Renal cortical epithelial cell (primary cell): ENCODE results near the gene RPS6KA3. TPM values are rescaled to one million over a fixed set of nuclear protein-coding genes. Genes with fewer than 3 reads are reported as not detected.
A peak's percentile ranks its signal among the peaks of the same experiment; 100 is the strongest.
"Not testable (repeated sequence)": the region's sequence is repeated elsewhere in the genome, so short reads cannot be mapped to it uniquely, and the experiment has no call there.

Experiments used
- DNase-seq: peaks from one replicate; pipeline ENCODE4 v3.0.0-alpha.2; 2011; ENCODE audit warnings: low read depth
- total RNA-seq: library from RNA; depleted of rRNA; stranded (reverse); fragments of >200 nt; gene quantifications from 2 replicates; pipeline ENCODE4 v1.2.3, GENCODE V29; 2014

The RPS6KA3 gene
- total RNA-seq, 1 donor from 2014 or later = 65.7 TPM

DNA sequence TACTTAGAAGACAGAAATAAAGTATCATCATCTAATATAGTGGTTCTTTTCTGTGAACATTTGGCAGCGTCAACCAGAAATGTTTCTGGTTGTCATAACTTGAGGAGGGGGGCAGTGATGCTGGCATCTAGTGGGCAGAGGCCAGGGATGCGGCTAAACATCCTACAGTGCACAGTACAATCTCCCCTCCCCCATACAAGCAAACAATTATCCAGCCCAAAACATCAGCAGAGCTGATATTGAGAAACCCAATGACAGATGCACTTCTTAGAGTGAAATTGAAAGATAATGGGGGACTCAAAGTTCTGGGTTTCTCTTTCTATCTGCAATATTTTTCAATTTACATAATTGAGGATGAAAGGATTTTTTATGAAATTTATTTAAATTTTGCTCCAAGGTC is 123.1 kb downstream of the RPS6KA3 start:
- no peak for DNase-seq

DNA sequence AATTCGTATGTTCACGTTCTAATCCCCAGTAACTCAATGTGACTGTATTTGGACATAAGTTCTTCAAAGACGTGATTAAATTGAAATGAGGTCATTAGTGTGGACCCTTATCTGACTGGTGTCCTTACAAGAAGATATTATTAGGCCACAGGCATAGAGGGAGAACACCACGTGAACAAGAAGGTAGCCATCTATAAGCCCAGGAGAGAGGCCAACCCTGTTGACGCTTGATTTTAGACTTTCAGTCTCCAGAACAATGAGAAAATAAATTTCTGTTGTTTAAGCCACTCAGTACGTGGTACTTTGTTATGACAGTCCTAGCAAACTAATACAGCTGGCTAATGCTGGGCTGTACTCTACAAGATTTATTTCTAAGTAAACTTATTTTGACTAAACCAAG is 123.6 kb downstream of the RPS6KA3 start:
- DNase-seq = no peak

DNA sequence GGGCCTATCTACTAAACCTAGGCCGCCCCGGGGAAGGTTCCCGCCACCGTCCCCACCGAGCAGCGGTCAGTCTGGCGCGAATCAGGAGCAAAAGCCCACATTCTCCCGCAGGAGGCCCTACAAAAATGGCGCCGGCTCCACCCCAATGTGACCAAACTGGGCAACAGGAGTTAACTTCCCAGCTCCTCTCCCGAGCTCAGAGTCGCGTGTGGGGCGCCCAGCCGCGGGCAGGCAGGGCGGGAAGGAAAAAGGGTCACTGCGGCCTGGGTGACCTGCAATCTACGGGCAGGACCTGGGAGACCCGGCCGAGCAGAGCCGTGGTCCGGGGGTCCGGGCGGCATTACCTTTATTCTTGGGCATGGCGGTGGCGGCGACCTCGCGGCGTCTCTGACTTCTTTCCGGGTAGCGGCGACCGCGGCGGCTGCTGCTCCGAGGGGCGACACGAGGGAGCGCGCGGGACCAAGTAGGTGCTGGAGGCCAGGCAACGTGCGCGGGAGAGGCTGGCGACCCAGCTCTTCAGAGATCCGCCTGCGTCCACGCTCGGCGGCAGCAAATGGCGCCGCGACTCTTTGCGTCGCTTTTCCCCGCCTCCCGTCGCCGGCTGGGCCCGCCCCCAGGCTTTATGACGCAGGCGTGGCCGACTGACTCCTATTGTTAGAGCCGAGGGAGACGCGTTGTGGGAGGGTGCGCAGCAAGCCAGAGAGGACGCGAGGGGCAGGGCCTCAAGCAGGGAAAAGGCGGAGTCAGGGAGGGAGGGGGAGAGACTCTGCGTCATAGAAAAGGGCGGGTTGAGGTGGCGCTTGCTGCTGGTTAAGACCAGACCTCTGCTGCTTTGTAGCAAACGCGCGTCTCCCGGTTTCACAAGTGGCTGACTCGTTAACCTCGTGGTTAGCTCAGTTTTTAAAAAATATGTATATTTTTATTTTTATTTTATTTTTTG is 125.2 kb downstream of the RPS6KA3 start, which contains the start of gene EIF1AX:
TSS of gene EIF1AX (minus strand) at position 558 of the 940 bp plus-strand sequence. CDS start at position 360, 198 bp downstream.
- peak; percentile 91 for DNase-seq

DNA sequence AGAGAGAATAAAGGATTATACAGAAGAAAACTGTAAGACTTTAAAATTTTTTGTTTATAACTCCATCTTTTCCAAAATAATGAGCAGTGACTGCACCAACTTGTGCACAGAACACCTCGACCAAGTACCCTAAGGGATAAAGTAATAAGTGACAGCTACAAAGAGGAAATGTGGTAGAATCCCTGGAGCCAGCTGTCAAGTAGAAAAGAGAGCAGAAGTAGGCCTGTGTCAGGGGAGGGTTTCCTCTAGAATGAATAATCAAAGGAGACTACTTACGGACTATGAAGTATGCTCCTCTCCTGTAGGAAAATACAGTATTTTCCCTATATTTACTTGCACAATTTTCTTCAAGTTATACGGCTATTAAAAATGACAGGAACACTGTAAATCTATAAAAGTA is 126.3 kb downstream of the RPS6KA3 start:
- no peak for DNase-seq

DNA sequence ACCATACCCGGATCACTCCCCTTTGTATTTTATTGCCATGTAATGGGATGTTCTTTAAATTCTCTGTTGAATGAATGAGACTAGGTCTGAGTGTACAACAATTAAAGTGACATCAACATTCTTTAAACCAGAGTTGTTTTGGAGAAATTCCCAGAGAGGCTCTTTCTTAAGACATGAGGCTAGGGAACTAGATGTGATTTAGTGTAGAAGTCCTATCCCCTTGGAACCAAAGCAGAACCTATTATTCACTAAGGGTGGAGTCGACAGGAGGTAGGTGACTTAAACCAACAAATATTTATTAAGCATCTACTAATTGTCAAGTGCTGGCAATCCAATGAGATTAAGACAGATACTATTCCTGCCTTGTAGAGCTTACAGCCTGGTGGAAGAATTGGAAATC is 126.7 kb downstream of the RPS6KA3 start:
- DNase-seq = peak; percentile 31

DNA sequence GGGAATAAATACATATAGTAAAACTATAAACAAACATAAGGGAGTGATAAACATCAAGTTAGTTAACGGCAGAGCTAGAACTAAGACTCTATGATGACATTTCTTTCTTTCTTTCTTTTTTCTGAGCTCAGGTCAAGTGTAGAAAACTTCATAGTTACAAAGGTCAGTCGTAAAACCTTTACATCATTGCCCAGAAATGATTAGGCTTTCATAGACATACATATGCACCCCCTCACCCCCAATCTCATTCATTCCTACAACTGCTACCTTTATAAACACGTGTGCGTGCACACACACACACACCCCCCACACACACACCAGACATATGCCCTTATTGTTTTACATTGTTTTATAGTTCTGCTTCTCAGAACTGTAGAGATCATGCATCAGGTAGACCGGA is 130.8 kb downstream of the RPS6KA3 start:
- no peak for DNase-seq

DNA sequence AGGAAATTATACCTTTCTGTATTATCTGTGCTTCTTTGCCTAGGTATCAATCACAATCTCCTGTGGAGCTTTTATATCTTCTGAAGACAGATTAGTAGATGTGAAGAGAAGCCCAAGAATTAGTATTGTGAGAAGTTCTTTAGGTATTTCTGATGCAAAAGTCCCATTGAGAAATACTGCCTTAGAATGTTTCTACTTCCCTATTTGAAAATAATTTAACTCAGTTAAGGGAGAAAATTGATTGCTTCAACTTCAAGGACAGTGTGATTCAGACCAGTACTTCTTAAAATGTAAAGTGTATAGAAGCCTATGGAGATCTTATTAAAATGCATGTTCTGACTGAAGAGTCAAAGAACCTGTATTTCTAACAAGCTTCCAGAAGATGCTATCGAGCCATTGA is 134.0 kb downstream of the RPS6KA3 start:
- DNase-seq = no peak

DNA sequence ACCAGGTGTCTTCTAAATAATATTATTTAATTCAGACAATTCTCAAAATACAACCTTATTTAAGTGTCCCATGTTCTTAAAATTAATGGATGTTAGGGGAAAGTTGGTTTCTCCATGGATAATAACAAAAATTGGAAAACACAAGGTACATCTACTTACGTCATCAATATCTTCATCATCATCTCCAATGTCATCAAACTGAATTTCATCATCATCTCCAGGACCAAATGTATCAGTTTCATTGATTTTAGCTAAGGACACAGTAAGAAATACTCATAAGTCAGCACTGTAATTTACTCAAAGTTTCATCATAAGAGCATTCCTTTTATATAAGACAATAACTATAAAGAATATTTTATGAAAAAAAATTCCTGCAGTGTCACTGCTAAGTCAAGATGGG is 136.4 kb downstream of the RPS6KA3 start:
- DNase-seq = no peak

DNA sequence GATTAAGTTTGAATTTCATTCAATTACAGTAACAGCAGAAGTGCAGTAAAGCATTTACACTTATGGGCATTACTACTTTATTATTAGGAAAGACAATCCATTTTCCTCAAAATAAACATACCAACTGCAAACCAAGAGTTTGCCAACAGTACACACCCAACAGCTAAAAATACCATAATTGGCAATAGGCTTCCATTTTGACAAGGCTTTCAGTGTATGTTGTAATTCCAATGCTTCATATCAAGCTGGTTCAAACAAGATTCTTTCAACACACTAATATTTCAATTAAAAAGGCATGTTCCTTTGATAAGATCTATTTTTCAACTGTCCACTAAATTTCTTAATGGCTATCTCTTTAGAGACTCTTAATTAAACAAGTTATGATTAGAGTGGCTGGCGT is 137.2 kb downstream of the RPS6KA3 start:
- no peak for DNase-seq

DNA sequence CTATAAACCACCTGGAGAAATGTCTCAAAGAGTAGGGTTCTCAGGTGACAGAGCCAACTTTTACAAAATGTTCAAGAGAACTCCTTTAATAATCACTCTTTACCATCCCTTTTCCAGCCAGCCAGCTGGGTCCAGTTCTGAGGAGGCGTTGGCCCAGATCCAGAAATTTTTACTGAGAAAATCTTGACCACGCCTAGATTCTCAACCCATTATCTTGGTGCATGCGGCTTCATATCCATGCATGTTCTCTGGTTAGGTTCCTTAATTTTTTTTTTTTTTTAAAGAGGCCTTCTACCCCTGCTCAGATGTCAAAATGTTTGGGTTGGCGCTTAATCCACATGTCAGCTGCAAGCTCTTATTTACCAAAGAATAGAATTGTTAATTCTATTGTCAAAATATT is 138.0 kb downstream of the RPS6KA3 start:
- no peak for DNase-seq

DNA sequence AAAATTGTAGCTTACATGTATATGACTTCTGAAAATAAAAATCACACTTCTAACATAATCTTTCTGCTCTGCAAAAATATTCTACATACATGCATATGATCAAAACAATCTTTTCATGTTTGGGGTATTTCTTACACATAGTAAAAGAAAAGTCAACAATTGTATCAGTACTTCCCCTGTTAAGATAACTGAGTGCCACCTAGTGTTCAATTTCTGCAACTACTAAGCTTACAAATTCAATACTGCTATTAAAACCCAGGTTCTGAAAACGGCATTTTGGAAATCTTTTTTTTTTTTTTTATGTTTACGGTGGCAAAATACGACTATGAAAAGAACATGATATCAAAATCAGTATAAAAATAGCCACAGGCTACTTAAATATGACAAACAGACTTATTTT is 139.3 kb downstream of the RPS6KA3 start:
- DNase-seq = not testable (repeated sequence)

DNA sequence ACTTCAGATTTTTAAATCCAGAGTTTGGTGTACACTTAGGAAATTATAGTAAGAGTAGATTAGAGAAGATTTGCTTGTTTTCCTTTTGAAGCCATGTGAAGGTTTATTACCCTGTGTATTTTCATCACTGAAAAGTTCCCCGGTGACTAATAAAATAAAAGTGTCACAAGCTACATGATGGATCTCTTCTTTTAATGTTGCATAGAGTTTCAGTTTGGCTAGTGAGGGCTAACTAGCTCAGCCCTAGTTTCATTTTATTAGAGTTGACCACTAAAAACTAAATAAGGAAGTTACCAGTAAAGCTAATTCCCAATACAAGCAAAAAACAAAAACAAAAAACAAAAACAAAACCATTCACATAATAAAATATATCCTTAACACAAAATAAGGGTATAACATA is 139.9 kb downstream of the RPS6KA3 start:
- not testable (repeated sequence) for DNase-seq

DNA sequence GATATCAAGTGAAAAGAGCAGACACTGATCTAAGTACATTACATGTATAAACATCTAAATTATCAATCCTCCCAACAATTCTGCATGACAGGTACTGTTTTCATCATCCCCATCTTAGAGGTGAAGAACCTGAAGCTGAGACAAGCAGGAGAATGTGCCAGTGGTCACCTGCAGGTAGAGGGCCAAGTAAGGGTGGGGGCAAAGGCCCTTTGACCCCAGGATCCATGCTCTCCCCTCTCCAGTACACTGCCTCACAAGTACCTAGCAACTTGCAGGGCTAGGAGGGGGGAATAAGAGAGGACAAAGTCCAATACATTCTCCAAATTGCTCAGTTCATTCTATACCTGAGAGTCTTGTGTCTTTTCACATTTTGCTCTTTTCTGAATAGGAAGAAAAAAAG is 141.7 kb downstream of the RPS6KA3 start:
- DNase-seq = no peak

DNA sequence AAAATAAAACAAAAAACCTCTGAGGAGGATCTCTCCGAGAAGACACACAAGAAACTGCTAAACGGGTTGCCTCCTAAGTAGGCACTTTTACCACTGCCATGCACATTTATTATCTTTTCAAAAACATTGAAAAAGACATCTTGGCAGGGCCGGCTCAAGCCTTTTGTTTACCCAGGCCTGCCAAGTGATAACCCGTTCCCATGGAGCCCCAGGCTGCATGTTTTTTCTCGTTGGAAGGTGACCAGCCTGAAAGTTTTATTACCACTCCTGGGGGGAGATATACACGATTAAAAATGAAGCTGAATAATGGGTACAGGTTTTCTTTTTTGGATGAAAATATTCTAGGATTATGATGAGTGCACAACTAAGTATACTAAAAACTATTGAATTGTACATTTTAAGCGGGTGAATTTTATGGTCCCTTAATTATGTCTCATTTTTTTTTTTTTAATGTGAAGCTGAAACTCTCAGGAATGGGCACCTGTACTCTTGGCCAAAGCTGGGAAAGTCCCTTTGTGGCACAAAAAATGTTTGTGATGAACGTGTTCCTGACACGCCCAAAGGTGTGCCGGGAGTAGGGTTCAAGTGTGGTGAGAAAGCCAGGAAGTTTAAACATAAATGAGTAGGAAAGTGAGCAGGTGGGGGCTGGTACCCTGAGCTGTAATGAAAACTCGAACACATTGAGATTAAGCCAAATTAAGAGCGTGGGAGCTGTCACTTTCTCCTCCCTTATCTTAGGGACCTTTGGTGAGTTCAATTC is 148.5 kb downstream of the RPS6KA3 start:
- DNase-seq = no peak

DNA sequence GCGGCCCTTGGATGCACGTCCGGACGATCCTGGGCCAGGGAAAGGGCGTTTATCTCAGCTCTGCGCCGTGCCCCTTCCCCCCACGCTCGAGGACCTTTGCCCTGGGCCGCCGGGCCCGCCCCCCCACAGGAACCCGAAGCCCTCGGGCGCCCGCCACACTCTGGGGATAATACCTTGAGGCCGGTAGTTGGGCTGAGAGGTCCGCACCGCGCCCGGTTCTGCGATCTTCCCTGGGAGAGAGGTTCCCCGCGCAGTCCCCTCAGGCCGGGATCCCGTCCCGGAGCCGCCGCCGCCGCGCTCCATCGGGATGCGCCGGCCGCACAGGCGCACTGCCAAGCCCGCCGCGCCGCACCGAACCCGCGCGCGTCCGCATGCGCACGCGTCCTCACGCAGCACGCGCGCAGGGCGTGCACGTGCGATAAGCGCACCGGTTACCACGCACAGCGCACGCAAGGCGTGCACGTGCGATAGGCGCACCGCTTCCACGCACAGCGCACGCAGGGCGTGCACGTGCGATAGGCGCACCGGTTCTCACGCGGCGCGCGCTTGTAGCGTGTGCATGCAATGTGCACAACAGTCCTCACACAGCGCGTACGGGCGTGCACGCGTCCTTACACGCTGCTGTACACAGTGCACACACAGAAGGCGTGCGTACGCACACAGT is 150.0 kb downstream of the RPS6KA3 start, which contains the start of gene MAP7D2:
TSS of gene MAP7D2 (minus strand) at position 331 of the 664 bp plus-strand sequence. CDS start at position 303, 28 bp downstream.
- DNase-seq = no peak

DNA sequence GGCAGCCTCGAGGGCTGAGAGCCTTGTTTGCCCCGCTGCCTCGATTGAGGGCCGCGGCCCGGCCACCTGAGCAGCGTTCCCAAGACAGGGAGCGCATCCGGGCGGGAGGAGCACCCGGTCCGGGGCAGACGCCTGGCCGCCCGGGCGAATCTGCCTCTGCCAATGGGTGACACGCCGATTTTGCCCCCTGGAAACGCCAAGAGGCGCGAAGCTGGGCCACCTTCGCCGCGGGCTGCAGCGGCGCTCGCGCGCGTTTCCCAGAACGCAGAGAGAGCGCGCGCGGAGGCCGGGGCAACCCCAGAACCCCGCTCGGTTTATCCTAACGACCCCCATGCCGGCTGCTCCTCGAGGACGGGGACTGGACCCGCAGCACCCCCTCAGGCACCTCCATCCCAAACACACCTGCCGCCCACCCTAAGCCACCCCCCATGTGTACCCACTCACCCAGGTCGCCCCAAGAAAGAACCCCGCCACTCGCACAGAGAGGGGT is 150.6 kb downstream of the RPS6KA3 start:
- no peak for DNase-seq

DNA sequence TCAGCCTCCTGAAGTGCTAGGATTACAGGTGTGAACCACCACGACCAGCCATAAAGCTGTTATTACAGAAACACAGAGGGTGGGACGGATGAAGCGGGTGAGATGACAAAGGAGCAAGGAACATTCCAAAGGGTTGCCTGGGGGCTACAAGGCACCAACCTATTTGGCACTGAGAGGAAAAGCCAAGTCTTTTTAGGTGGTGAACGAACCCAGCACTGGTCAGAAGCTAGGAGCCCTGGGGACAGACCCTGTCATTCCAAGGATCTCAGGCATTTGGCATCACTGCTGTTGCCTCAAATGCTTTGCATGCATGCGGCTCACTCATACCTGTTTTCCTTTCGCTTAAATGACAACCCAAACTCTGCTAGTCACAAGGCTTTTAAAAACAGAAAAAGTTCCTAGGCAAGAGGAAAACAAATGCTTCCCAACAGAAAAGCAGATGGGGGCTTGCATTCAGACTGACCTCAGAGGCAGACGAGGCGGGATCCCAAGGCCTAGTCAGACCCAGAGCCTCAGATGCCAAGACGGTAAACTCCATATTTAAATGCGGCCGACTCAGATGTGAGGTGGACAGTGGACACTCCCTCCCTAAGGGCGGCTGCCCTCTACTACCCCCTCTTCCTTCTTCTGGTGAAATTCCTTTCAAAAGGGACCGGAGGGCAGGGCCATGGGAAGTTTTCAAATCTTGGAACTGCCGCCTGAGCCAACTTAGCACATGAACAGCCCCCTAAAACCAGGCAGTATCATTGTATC is 154.5 kb downstream of the RPS6KA3 start:
- no peak for DNase-seq

DNA sequence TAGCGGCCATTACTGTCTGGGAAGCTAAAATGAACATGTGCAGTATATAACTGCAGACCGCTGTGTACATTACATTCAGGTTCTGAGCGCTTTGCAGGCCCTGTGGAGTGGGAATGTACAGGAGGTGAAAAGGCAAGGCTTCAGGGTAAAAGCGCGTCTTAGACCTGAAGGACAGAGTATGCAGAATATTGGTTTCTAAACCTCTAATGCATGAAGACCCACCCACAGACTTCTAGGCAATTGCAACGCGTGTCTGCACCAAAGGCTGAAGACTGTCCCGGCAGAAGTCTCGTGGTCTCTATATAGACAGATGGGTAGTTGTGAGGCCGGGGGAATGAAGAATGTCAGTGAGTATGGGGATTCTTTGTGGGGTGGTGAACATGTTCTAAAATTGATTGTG is 155.4 kb downstream of the RPS6KA3 start:
- no peak for DNase-seq

DNA sequence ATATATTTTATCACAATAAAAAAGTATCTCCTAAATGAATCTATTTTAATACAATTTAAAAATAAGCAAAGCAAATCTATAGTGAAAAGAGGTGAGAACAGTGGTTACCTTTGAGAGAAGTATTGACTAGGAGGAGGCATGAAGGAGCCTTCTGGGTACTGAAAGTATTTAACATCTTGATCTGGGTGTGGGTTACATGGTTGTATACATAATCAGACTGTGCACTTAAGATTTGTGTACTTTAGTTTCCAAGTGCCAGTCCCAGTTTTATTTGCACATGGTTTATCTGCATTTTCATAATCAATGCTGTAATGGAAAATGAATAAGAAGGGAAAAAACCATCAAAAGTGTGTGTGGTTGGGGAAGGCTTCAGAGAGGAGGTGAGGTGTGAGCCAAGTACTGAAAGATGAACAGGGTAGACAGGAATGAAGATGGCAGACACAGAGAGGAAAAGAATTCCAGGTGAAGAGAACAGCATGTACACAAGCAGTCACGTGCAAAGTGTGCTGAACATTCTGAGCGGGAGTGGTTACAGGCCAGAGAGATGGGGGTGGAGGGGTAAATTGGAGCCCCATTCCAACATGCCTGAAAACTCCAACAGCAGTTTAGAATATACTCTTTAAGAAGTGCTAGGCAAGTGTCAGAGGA is 164.7 kb downstream of the RPS6KA3 start:
- DNase-seq = no peak
